Measurements from ENCODE around the gene OTULIN.

OTULIN gene

GRCh38 chr5:14669415-14669814 is 4.9 kb downstream of the OTULIN start:
- DNase-seq, result no peak

- no peak for DNase-seq
Measured at GRCh38 chr5:14669975-14670374, 5.5 kb downstream of the OTULIN start.

DNA sequence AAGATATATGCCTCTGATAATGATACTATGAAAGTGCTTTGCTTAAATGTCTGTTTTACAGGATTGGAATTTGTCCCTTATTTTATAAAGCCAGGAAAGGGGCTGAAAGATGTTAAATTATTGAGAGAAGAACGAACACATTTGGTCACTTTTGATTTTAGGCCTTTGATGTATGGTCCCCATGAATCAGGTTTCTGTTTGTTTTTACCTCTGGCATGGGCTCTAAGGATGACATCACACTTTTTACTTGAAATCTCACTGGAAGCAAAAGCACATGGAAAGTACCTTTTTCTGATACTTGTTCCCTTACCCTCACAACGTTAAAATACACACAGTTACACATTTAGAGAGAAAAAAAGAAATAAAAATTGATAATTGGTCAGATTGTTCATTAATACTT is 6.9 kb downstream of the OTULIN start:
- no peak for DNase-seq

DNA sequence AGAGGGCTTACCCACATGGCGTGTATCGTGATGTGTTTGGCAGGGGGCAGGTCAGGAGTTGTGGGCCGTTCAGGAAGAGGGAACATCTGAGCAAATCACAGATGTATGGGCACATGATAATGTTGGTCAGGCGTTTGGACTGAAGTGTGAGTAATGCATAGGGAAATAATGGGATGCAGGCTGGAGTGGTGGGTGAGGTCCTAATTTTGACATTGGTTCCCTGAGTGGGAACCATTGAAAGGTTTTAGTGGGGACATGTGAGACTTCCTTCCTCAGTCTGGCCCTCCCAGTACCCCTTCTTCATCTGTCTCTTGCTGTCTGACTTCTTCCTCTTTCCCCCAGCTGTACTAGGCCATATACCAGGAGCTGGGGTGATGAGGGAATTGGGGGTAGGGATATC is 7.6 kb downstream of the OTULIN start:
- DNase-seq, result no peak

DNA sequence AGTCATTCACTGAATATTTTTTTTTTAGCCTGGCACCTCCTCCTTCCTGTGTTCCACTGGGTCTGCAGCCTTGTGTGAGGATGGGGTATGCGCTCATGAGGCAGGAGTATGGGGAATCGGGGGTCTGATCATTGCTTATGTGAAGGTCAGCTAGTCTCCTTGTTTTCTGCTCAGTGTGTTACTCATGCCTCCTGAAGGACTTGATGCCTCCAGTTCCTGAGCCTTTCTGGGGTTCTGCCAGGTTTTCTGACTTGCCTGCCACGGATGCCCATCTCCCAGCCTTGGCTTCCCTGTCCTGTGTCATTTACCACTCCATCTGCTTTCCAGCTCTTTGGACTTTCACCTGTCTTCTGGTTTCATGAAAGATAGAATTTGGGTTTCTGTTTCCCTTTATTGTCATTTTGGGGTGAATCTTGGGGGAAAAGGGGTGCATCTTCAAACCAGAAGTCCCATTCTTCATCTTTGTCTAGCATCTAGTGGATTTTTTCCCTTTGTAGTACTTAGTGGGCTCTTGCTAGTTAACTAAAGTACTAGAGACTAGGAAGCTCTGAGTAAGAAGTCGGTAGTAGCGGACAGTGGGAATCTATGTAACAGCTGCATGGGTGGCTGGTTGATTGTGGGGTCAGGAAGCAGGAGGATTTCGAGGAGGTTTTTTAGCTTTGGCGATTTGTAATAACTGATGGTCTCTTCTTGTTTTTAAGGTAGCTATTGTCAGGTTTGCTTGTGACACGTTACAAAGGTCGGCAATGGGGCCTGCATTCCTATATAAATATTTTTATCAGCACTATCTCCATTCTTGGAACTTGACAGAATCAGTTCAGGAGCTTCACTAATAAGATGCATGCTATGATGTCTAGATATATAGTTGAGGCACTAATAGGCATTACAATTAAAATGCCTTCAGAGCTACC is 8.2 kb downstream of the OTULIN start:
- no peak for DNase-seq

GRCh38 chr5:14673443-14673842 is 8.9 kb downstream of the OTULIN start:
- no peak for DNase-seq

DNA sequence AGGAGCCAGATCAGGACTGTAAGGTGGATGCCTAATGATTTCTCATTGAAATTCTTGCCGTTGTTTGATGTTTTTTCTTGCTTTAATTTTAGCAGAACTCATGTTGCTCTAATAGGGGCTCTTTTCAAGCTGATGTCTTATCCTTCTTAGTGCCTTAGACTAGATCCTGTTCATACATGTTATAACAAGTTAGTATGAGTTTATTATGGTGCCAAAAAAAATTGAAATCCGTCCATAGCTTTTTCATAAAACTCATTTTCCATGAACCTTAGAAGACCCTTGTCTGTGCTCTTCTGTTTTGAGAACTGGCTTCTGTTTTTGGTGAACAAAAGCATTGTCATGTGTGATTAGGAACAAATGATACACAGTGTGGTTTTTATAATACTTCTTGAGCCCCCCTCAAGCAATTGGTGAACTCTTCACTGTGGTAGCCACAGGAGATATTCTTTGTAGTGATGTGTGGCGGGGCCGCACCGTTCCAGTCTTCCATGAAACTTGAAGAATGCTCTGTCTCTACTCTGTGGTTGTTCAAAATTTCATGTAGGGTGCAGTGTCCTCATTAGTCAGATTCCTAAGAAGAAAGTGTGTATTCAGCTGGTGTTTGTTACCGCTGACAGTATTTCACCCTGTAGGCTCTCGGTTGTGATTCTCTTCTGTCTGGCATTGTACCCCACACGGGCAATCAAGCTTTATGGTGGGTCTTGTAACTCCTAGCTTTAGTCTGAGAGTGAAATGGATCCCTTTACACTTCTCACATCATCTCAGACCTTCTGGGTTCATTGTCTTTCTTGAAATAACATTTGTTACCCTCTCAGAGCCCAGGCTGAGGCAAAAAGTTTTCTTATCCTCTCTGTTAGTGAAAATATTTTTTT is 10.7 kb downstream of the OTULIN start:
- no peak for DNase-seq

- no peak for DNase-seq
Measured at GRCh38 chr5:14675865-14676300, 11.4 kb downstream of the OTULIN start.

GRCh38 chr5:14676320-14676719 is 11.8 kb downstream of the OTULIN start:
- no peak for DNase-seq

GRCh38 chr5:14678773-14679334 is 14.3 kb downstream of the OTULIN start:
- no peak for DNase-seq

DNA sequence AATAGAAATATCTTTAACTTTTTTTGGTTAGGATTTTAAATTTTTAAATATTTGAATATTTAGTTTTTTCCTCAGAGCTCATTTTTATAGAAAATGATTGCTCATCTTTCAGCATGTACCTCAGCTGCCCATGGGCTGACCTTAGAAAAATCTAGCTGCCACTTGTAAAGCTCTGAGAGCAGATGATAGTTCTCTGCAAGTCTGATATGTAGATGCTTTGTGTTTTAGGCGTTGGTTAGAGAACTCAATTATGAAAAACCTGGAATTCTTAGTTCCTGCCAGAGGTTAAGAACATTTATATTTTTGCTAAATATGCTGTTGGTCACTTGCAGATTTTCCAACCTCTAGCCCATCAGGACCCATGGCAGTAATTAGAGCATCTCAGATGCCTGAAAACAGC is 15.1 kb downstream of the OTULIN start:
- DNase-seq, result no peak

- no peak for DNase-seq
Measured at GRCh38 chr5:14681236-14681752, 16.8 kb downstream of the OTULIN start.

DNA sequence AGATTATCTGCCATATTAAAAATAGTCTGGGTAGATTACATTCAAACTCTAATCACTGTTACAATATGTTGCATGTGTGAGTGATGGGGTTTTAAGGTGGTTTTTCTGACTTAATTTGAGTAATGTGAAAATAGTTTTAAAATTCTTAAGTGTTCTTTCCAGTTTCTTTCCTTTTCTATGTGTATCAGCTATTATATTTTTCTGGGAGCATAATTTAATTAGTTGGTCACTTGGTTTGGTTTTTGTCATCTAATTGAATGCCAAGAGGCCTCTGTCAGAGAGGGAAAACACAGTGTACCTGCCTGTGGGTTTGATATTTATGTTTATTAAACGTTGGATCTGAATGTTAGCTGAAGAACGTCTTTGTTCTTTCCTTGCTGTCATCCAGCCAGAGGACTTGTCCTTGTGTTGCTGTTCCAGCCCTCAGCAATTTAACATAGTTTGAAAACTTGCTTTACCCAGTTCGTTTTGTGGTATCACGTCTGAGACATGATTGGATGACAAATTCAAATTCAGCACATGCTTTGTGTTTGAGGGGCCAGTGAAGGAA is 19.5 kb downstream of the OTULIN start:
- DNase-seq, result no peak

GRCh38 chr5:14684757-14685156 is 20.2 kb downstream of the OTULIN start:
- no peak for DNase-seq

GRCh38 chr5:14685757-14686156 is 21.2 kb downstream of the OTULIN start:
- DNase-seq, result peak; percentile 60

GRCh38 chr5:14686517-14686916 is 22.0 kb downstream of the OTULIN start:
- no peak for DNase-seq

GRCh38 chr5:14687023-14687665 is 22.6 kb downstream of the OTULIN start:
- no peak for DNase-seq

- no peak for DNase-seq
Measured at GRCh38 chr5:14693070-14693469, 28.6 kb downstream of the OTULIN start.

DNA sequence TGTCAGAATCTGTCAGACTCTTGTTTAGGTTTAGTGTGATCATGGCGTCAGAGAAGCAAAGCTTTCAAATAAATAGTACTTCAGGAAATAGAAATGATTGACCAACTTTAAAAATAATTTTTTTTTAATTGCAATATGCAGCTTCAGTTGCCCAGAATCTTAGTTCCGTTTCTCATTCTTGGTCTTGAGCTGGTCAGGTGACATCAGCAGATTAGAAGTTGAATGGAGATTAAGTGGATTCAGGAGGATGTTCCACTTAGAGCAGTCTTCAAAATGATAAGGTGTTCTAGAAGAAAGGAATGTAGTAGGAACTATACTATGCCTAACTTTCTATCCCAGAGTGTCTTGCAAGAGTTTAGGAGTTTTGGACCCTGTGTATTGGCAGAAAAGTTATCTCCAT is 30.6 kb downstream of the OTULIN start:
- no peak for DNase-seq

GRCh38 chr5:14696057-14696456 is 31.5 kb downstream of the OTULIN start:
- no peak for DNase-seq

DNA sequence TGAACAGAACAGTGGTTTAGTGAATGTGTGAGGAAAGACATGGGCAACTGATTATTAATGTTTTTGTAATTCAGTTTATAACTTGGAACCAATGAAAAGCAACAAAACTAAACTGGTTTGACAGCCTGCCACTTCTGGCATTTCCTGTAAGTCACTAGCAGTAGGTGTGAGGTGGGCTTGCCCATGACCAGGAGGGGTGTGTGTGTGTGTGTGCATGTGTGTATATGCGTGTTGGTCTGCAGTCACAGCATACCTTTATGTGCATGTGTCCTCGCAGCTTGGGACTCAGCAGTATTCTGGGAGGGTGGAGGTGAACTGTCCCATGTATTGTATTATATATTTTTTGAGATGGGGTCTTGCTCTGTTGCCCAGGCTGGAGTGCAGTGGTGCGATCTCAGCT is 32.3 kb downstream of the OTULIN start:
- DNase-seq, result no peak

- DNase-seq, result no peak
Measured at GRCh38 chr5:14698495-14698894, 34.0 kb downstream of the OTULIN start.
